SK-N-SH treated with all-trans-retinoic acid at 6 μM for 48 hours (cell line): ENCODE results near the gene FGD5.

Experiments used
- CSDC2 ChIP-seq: fragments of 250-450 bp; sonication (Bioruptor Pico); IDR thresholded peaks from 2 replicates; pipeline ENCODE4 v1.5.0; 2020; ENCODE audit warnings: mild to moderate bottlenecking, moderate library complexity
- GLIS3 ChIP-seq: fragments of 250-450 bp; sonication (Bioruptor Pico); IDR thresholded peaks from 2 replicates; pipeline ENCODE4 v1.5.0; 2020; ENCODE audit warnings: mild to moderate bottlenecking, moderate library complexity
- RARB ChIP-seq: fragments of 250-450 bp; sonication (Bioruptor Pico); IDR thresholded peaks from 2 replicates; pipeline ENCODE4 v1.8.0; 2021; ENCODE audit warnings: mild to moderate bottlenecking, moderate library complexity
- ZNF565 ChIP-seq: fragments of 450-650 bp; formaldehyde crosslinking; conservative IDR thresholded peaks from 2 replicates; pipeline ENCODE4 v1.5.0; 2020; ENCODE audit warnings: low read depth, mild to moderate bottlenecking, moderate library complexity
- TF ChIP-seq, protein P1 (sequence below): fragments of 250-450 bp; sonication (Bioruptor Pico); IDR thresholded peaks from 2 replicates; pipeline ENCODE4 v1.5.0; 2020; ENCODE audit warnings: mild to moderate bottlenecking, moderate library complexity
- TF ChIP-seq, protein P2 (sequence below): fragments of 250-450 bp; sonication (Bioruptor Pico); IDR thresholded peaks from 2 replicates; pipeline ENCODE4 v1.8.0; 2020; ENCODE audit warnings: mild to moderate bottlenecking, moderate library complexity, borderline replicate concordance

DNA sequence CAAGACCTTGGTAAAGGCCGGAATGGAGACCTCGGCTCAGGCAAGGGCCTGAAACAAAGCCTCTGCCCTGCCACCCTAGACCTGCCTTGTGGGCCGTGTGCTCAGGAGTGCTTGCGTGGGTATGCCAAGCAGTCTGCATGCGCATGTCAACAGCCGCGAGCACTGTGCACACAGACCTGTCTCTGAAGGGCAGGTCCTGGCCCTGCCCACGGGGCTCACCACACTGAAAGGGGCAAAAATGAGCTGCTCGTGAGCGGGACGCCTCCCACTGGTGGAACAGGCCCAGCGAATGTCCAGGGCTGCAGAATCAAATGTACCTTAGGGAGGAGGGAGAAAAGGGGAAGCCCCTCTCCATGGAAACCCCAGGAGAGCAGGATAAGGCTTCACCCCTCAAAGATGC is 44.3 kb upstream of the FGD5 start:
- TF ChIP-seq CSDC2 (CRISPR knock-in tag): no peak
- TF ChIP-seq, protein P1, sequence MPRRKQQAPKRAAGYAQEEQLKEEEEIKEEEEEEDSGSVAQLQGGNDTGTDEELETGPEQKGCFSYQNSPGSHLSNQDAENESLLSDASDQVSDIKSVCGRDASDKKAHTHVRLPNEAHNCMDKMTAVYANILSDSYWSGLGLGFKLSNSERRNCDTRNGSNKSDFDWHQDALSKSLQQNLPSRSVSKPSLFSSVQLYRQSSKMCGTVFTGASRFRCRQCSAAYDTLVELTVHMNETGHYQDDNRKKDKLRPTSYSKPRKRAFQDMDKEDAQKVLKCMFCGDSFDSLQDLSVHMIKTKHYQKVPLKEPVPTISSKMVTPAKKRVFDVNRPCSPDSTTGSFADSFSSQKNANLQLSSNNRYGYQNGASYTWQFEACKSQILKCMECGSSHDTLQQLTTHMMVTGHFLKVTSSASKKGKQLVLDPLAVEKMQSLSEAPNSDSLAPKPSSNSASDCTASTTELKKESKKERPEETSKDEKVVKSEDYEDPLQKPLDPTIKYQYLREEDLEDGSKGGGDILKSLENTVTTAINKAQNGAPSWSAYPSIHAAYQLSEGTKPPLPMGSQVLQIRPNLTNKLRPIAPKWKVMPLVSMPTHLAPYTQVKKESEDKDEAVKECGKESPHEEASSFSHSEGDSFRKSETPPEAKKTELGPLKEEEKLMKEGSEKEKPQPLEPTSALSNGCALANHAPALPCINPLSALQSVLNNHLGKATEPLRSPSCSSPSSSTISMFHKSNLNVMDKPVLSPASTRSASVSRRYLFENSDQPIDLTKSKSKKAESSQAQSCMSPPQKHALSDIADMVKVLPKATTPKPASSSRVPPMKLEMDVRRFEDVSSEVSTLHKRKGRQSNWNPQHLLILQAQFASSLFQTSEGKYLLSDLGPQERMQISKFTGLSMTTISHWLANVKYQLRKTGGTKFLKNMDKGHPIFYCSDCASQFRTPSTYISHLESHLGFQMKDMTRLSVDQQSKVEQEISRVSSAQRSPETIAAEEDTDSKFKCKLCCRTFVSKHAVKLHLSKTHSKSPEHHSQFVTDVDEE: no peak
- TF ChIP-seq ZNF565 (CRISPR knock-in tag): no peak
- no peak for TF ChIP-seq RARB (CRISPR knock-in tag)
- TF ChIP-seq, protein P2, sequence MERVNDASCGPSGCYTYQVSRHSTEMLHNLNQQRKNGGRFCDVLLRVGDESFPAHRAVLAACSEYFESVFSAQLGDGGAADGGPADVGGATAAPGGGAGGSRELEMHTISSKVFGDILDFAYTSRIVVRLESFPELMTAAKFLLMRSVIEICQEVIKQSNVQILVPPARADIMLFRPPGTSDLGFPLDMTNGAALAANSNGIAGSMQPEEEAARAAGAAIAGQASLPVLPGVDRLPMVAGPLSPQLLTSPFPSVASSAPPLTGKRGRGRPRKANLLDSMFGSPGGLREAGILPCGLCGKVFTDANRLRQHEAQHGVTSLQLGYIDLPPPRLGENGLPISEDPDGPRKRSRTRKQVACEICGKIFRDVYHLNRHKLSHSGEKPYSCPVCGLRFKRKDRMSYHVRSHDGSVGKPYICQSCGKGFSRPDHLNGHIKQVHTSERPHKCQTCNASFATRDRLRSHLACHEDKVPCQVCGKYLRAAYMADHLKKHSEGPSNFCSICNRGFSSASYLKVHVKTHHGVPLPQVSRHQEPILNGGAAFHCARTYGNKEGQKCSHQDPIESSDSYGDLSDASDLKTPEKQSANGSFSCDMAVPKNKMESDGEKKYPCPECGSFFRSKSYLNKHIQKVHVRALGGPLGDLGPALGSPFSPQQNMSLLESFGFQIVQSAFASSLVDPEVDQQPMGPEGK: no peak
- TF ChIP-seq GLIS3: no peak
